Measurements from ENCODE around the gene DLGAP1.

Gene DLGAP1

GRCh38 chr18:3931542-3932112, 523.5 kb downstream of the DLGAP1 start:
- DNase-seq (ENCODE audit: low spot score) = peak; percentile 30

GRCh38 chr18:3931013-3931315, 524.1 kb downstream of the DLGAP1 start:
- DNase-seq (ENCODE audit: low spot score) = no peak

- peak; percentile 29 for DNase-seq (ENCODE audit: low spot score)
These were observed 524.7 kb downstream of the DLGAP1 start for GRCh38 chr18:3930126-3931012.

GRCh38 chr18:3924455-3924854, 530.7 kb downstream of the DLGAP1 start:
- no peak for DNase-seq (ENCODE audit: low spot score)

GRCh38 chr18:3923750-3924149, 531.4 kb downstream of the DLGAP1 start:
- no peak for DNase-seq (ENCODE audit: low spot score)

GRCh38 chr18:3921826-3922225, 533.3 kb downstream of the DLGAP1 start:
- DNase-seq (ENCODE audit: low spot score) = no peak

GRCh38 chr18:3920832-3921231, 534.3 kb downstream of the DLGAP1 start:
- DNase-seq (ENCODE audit: low spot score) = no peak

- DNase-seq (ENCODE audit: low spot score) = no peak
These were observed 535.6 kb downstream of the DLGAP1 start for GRCh38 chr18:3919396-3920061.

GRCh38 chr18:3916082-3916481, 539.0 kb downstream of the DLGAP1 start:
- DNase-seq (ENCODE audit: low spot score) = peak; percentile 90

- peak; percentile 68 for DNase-seq (ENCODE audit: low spot score)
These were observed 540.1 kb downstream of the DLGAP1 start for GRCh38 chr18:3914833-3915610.

- no peak for DNase-seq (ENCODE audit: low spot score)
These were observed 541.0 kb downstream of the DLGAP1 start for GRCh38 chr18:3914109-3914508.

- DNase-seq (ENCODE audit: low spot score) = no peak
These were observed 542.4 kb downstream of the DLGAP1 start for GRCh38 chr18:3912705-3913104.

- DNase-seq (ENCODE audit: low spot score) = no peak
These were observed 543.7 kb downstream of the DLGAP1 start for GRCh38 chr18:3911413-3911812.

- no peak for DNase-seq (ENCODE audit: low spot score)
These were observed 544.6 kb downstream of the DLGAP1 start for GRCh38 chr18:3910512-3910911.

GRCh38 chr18:3907955-3908354, 547.2 kb downstream of the DLGAP1 start:
- no peak for DNase-seq (ENCODE audit: low spot score)

GRCh38 chr18:3906116-3906750, 548.9 kb downstream of the DLGAP1 start:
- DNase-seq (ENCODE audit: low spot score) = no peak

- DNase-seq (ENCODE audit: low spot score) = no peak
These were observed 551.8 kb downstream of the DLGAP1 start for GRCh38 chr18:3903337-3903736.

GRCh38 chr18:3902676-3903075, 552.4 kb downstream of the DLGAP1 start:
- DNase-seq (ENCODE audit: low spot score) = no peak

- DNase-seq (ENCODE audit: low spot score) = no peak
These were observed 553.3 kb downstream of the DLGAP1 start for GRCh38 chr18:3901811-3902210.

- DNase-seq (ENCODE audit: low spot score) = no peak
These were observed 554.1 kb downstream of the DLGAP1 start for GRCh38 chr18:3901042-3901441.

- no peak for DNase-seq (ENCODE audit: low spot score)
These were observed 554.8 kb downstream of the DLGAP1 start for GRCh38 chr18:3900327-3900726.

Data from hematopoietic multipotent progenitor cell treated with erythropoietin and hydrocortisone succinate and interleukin-3 and kit ligand, for 15 days (in vitro differentiated cells).